Measurements from ENCODE around the gene FN3KRP.

DNA sequence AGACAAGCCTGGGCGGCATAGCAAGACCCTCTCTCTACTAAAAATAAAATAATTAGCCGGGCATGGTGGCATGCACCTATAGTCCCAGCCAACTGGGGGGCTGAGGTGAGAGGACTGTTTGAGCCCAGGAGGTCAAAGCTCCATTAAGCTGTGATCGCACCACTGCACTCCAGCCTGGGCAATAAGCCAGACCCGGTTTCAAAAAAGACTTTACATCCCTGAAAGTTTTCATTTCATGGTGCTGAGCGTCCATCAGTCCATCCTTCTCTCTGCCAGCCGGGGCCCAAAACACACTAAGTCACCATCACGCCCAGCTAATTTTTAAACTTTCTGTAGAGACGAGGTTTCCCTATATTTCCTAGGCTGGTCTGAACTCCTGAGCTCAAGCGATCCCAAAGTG is 28.6 kb upstream of the FN3KRP start:
- TF ChIP-seq CTCF (IDR thresholded peaks at IDR 0.05) = no peak
- no peak for TF ChIP-seq POLR2A (IDR thresholded peaks at IDR 0.05)

Measured in adrenal gland (tissue), 5 donors.